ENCODE measurements around the gene HECTD1. TPM values are rescaled to one million over a fixed set of nuclear protein-coding genes. Genes with fewer than 3 reads are reported as not detected.
"Not testable (repeated sequence)": the region's sequence is repeated elsewhere in the genome, so short reads cannot be mapped to it uniquely, and the experiment has no call there.

HECTD1 gene
- total RNA-seq, result 100 to 1,000 TPM; 103 to 109 TPM

DNA sequence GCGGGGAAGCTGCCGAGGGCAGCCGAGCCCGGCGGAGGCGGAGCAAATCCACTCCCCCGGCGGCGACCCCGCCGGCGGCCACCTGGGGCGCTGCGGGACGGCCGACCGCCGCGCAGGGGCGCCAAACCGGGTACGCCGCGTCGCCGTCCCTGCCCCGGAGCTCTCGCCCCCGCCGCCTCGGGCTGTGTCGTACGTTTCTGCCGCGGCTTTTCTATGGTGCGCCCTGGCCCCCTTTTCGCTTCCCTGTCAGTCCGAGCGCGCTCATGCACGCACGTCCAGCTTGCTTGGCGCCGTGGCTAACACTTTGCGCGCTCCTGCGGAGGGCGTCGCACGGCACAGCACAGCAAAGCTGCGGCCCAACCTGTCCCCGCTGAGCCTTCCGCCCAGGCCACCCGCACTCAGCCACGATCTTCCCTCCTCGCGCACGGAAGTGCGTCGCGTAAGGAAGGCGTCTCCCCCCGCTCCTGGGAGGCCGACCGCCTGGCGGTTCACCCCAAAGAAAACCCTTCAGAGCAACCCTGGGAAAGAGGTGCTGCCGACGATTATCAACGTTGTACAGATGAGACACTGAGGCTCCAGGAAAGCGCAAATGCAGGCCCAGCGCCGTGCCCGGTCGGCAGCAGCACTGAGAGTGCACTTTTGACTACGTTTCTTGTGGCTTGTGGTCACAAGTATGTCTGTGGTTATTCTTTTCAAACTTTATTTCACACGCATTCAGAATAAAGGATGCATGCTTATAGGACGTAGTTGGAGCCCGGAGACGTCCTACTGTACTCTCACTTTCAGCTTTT, at the start of gene HECTD1:
Gene HECTD1, minus strand, starts transcription at position 39 of the 791 bp plus-strand sequence. CDS start 1,857 bp downstream, outside the sequence.
- ChIA-PET POLR2A (interaction anchor here (0.6 to 3.3 kb wide), 8 partner anchors 9 to 213 kb away, joined by 3 to 17 read pairs (median 4); partner anchors contain the start of genes HEATR5A and STRN3), CTCF (interaction anchor here (0.7 to 2.4 kb wide), 7 partner anchors 9 to 250 kb away, joined by 3 to 9 read pairs (median 3); partner anchors contain the start of gene DTD2)

- POLR2A ChIA-PET, result no interaction called here
- CTCF ChIA-PET, result no interaction called here
These were observed 49.6 kb upstream of the HECTD1 start for GRCh38 chr14:31257244-31257553.

DNA sequence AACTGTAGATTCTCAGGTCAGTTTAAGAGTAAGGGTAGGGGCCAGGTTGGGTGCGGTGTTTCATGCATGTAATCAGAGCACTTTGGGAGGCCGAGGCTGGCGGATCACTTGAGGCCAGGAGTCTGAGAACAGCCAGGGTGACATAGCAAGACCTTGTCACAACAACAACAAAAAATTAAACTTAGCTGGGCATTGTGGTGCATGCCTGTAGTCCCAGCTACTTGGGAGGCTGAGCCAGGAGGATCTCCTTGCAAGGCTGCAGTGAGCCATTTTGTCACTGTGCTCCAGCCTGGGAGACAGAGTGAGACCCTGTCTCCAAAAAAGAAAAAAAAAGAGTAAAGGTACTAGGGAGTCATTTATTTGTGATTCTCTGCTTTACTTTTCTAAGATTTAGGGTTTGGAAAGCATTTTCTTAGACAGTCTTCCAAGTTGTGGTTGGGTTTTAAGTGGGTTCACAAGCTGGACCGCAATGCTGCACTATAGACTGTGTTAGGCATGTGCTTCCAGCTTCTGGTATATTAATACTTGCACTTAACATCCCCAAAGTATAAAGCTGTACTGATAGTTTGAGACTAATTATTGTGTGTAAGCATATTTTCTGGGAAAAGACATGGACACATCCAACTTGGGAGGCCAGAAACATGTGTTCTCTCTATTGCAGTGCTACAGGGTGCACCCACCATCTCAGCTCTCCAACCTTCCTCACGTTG, 49.1 kb upstream of the HECTD1 start:
- CTCF ChIA-PET, result no interaction called here
- POLR2A ChIA-PET, result no interaction called here

- POLR2A ChIA-PET, result interaction anchor here (0.6 kb wide), 1 partner anchor 24 kb away, joined by 6 read pairs; no protein-coding TSS in a partner anchor
- CTCF ChIA-PET, result not testable (repeated sequence)
These were observed 48.3 kb upstream of the HECTD1 start for GRCh38 chr14:31255918-31256317.

GRCh38 chr14:31255286-31255685, 47.7 kb upstream of the HECTD1 start:
- ChIA-PET CTCF (no interaction called here), POLR2A (interaction anchor here (0.6 kb wide), 1 partner anchor 25 kb away, joined by 6 read pairs; no protein-coding TSS in a partner anchor)

- CTCF ChIA-PET, result no interaction called here
- POLR2A ChIA-PET, result no interaction called here
These were observed 46.3 kb upstream of the HECTD1 start for GRCh38 chr14:31253746-31254471.

DNA sequence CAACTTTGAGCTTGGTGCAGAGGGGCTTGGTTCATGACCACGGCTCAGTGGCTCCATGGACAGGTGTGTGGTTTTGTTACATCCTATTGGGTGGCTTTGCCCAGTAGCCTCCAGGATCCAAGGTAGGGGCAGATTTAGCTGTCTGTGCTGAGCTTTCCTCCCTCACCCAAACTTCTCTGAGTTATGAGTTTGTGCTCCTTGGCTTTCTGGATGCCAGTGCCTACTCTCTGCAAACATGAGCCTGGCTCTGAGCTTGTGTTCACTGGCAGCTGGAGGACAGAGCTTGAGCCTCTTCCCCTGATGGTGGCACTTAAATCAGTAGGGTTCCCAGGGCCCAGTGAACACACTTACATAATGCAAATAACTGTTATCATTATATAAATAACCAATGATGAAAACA, 45.3 kb upstream of the HECTD1 start:
- ChIA-PET CTCF (no interaction called here), POLR2A (no interaction called here)

DNA sequence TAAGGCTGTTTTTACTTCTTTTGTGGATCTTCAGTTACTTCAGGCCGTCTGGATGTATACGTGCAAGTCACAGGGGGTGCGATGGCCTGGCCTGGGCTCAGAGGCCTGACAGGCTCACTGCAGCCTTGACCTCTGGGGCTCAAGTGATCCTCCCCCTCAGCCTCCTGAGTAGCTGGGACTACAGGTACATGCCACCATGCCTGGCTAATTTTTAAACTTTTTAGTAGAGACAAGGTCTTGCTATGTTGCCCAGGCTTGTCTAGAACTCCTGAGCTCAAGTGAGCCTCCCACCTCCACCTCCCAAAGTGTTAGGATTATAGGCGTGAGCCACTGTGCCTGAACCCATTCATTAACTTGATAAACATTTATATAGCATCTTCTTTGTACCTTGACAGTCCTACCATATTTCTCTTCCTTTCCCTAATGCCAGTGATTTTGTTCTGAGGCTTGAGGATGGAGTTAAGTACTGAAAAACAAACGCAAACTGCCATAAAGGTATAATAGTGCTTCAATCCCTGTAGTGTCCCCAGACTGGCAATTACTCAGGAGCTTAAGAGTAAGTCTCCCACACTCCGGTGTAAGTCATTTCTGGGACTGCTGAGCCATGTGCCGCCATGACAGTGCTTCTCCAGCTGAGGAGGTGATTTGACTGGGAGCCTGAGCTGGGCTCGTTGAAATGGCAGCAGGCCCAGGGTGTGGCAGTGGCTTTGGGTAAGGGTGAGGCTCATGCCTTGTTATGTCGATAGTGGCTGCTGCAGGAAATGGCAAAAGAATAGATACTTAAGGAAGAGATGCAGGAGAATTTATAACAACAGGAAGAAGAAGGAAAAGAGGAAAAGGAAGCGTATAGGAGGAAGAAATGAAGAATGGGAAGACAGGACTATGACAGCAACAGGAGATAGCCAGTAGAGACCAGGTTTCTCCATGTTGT, 43.7 kb upstream of the HECTD1 start:
- ChIA-PET POLR2A (no interaction called here), CTCF (no interaction called here)

DNA sequence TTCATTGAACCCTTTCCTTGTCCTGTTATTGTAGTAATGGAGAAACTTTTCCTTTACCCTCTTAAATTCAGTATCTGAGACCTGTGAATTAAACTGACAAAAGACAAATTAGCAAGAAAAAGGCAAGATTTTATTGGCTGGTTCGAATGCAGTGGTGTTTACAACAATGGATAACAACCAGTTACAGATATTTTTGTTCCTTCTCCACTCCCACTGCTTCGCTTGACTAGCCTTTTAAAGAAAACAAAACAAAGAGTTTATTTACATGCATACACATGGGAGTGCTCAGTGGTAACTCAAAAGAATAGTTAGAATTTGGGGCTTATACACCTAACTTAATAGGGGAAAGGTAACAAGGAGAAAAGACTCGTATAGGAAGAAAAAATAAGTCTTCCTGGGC, 37.0 kb upstream of the HECTD1 start:
- CTCF ChIA-PET, result no interaction called here
- POLR2A ChIA-PET, result no interaction called here

DNA sequence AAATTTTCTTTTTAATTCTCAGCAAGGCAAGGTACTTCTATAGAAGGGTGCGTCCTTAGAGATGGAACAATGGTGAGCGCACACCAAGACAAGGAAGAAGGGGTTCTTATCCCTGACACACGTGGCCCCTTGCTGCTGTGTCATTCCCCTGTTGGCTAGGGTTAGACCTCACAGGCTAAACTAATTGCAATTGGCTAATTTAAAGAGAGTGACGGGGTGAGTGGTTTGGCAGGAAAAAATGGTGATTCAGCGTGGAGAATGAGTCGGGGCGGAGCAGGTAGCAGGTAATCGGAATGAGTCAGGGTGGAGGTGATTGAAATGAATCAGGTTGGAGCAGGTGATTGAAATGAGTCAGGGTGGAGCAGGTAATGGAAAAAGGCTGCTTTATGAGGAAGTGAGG, 36.3 kb upstream of the HECTD1 start:
- CTCF ChIA-PET, result no interaction called here

GRCh38 chr14:31242161-31242940, 34.8 kb upstream of the HECTD1 start:
- CTCF ChIA-PET, result interaction anchor here (1.4 kb wide), 1 partner anchor 35 kb away, joined by 3 read pairs; the partner anchor contains the start of gene HECTD1
- POLR2A ChIA-PET, result not testable (repeated sequence)

More for the DNA sequence above, 36.3 kb upstream of the HECTD1 start:
- POLR2A ChIA-PET, result no interaction called here

DNA sequence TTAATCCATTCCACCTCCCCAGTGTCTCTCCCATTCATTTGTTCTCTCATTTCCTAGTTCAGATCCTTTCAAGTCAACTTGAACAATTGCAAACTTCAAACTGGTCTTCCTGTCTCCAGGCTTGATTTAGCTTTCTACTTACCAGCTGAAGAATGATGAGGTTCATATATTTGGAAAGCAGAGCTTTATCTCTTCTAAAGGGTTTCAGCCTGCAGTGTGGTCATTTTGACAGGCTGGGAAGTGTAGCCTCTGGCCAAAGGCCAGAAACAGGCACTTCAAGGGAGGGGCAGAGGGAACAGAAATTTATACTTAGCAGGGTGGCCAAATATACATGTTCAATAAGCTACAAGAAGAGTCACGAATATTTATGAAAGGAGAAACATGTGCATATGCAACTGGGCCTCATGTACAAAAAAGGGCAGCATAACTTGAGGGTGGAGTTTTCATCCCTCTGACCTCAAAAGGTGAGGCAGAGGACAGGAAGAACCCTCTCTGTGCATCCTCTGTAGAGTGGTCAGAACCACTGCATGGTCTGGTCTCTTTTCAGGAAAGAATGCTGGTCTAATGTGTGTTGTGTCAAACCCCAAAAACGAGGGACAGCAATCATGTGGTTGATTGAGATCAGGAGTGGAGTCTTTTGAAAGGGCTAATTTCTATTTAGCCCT, 34.0 kb upstream of the HECTD1 start:
- CTCF ChIA-PET, result interaction anchor here (1.4 kb wide), 1 partner anchor 34 kb away, joined by 3 read pairs; the partner anchor contains the start of gene HECTD1
- POLR2A ChIA-PET, result no interaction called here

DNA sequence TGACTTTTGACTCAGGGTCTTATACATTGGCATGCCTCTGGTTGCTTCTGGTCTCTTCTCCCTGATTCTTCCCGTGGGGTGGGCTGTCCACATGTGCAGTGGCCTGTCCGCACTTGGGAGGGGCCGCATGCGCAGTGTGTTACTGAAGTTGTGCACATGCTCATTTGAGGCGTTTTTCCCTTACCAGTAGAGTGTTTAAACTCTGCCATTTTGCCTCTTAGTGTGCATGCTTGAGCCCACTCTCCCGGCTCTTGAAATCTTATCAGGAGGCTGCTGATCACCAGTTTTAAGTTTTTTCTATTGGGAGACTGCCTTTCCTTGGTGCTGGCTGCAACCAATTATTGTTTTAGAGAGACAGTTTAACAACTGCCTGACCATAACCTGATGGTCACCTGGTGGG, 32.1 kb upstream of the HECTD1 start:
- ChIA-PET CTCF (no interaction called here), POLR2A (no interaction called here)

- CTCF ChIA-PET, result no interaction called here
- POLR2A ChIA-PET, result no interaction called here
These were observed 27.9 kb upstream of the HECTD1 start for GRCh38 chr14:31235462-31235861.

DNA sequence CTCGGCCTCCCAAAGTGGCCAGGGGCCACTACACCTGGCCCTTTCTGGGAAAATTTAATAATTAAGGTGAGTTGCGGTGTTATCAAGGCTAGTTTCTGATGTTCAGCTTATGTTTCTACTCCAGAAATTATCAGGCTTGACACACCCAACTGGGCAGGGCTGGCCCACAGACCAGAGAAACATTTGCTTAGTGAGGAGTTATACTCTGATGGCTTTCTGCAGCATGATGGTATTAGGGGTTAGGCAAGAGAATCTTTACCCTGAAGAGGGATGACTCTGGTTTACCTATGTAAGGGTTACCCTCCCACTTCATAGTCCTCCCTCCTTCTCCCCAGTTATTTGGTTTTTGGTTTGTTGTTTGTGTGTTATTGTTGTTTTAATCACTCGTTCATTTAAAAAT, 24.5 kb upstream of the HECTD1 start:
- POLR2A ChIA-PET, result no interaction called here
- CTCF ChIA-PET, result no interaction called here

- CTCF ChIA-PET, result interaction anchor here (0.6 kb wide), 1 partner anchor 149 kb away, joined by 4 read pairs; no protein-coding TSS in a partner anchor
- POLR2A ChIA-PET, result not testable (repeated sequence)
These were observed 23.7 kb upstream of the HECTD1 start for GRCh38 chr14:31231272-31231671.

GRCh38 chr14:31230573-31230958, 23.0 kb upstream of the HECTD1 start:
- ChIA-PET POLR2A (no interaction called here), CTCF (no interaction called here)

All from activated CD8-positive, alpha-beta memory T cell treated with anti-CD3 and anti-CD28 coated beads for 36 hours (primary cell).